Measurements from ENCODE around the gene CCDC33.
"Not testable (repeated sequence)": the region's sequence is repeated elsewhere in the genome, so short reads cannot be mapped to it uniquely, and the experiment has no call there.

Gene CCDC33

GRCh38 chr15:74347757-74348250 is 111.7 kb downstream of the CCDC33 start:
- H3K4me1 ChIP-seq (ENCODE audit: insufficient read depth, low read length): peaks cover 14% of the 10 kb centered on the region; the same call in 1 of the 2 replicates
- no peak overlapping the region for H3K9ac ChIP-seq (ENCODE audit: low read depth, low read length)
- H3K27ac ChIP-seq (ENCODE audit: low read length): no peak overlapping the region
- H3K9me3 ChIP-seq (ENCODE audit: insufficient read depth, low read depth, low read length): no peaks in the 10 kb centered on the region
- no peaks in the 10 kb centered on the region for H3K27me3 ChIP-seq (ENCODE audit: insufficient read depth, low read length)
- H3K36me3 ChIP-seq (ENCODE audit: insufficient read depth, low read depth, low read length): no peaks in the 10 kb centered on the region
- no peak overlapping the region for H3K4me3 ChIP-seq (ENCODE audit: low read length)

GRCh38 chr15:74349241-74349778 is 113.2 kb downstream of the CCDC33 start:
- H3K9ac ChIP-seq (ENCODE audit: low read depth, low read length): no peak overlapping the region

GRCh38 chr15:74350295-74351275 is 114.5 kb downstream of the CCDC33 start:
- H3K27me3 ChIP-seq (ENCODE audit: insufficient read depth, low read length): no peaks in the 10 kb centered on the region
- no peaks in the 10 kb centered on the region for H3K36me3 ChIP-seq (ENCODE audit: insufficient read depth, low read depth, low read length)
- no peak overlapping the region for H3K4me3 ChIP-seq (ENCODE audit: low read length)
- H3K27ac ChIP-seq (ENCODE audit: low read length): no peak overlapping the region
- H3K4me1 ChIP-seq (ENCODE audit: insufficient read depth, low read length): peaks cover 14% of the 10 kb centered on the region; the same call in 1 of the 2 replicates
- H3K9ac ChIP-seq (ENCODE audit: low read depth, low read length): peak overlapping the region; percentile 11; the same call in 1 of the 2 replicates
- peaks cover 12% of the 10 kb centered on the region; the same call in 1 of the 2 replicates for H3K9me3 ChIP-seq (ENCODE audit: insufficient read depth, low read depth, low read length)

More at GRCh38 chr15:74349241-74349778, 113.2 kb downstream of the CCDC33 start:
- peaks cover 12% of the 10 kb centered on the region; the same call in 1 of the 2 replicates for H3K9me3 ChIP-seq (ENCODE audit: insufficient read depth, low read depth, low read length)
- H3K27ac ChIP-seq (ENCODE audit: low read length): no peak overlapping the region
- H3K27me3 ChIP-seq (ENCODE audit: insufficient read depth, low read length): no peaks in the 10 kb centered on the region
- no peaks in the 10 kb centered on the region for H3K36me3 ChIP-seq (ENCODE audit: insufficient read depth, low read depth, low read length)
- peaks cover 14% of the 10 kb centered on the region; the same call in 1 of the 2 replicates for H3K4me1 ChIP-seq (ENCODE audit: insufficient read depth, low read length)
- no peak overlapping the region for H3K4me3 ChIP-seq (ENCODE audit: low read length)

DNA sequence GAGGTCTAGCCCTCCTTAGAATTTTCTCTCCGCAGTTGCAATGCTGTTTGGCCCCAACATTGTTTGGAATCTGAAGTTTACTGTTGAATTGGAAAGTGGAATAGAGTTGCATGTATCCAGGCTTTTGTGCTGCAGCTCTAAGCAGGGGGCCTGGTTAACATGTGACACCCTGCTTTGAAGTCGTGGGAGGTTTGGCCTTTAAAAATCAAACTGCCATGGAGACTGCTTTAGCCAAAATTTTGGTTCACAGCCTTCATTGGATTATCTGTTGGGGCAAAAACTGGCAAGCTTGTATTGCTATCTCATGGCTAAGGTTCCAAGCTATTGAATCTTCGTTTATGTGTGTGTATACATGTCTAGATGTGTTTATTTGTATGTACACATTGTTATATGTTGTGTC is 115.5 kb downstream of the CCDC33 start:
- no peak overlapping the region for H3K9ac ChIP-seq (ENCODE audit: low read depth, low read length)

GRCh38 chr15:74352393-74352910 is 116.3 kb downstream of the CCDC33 start:
- Histone ChIP-seq H3K27ac (ENCODE audit: low read length) (no peak overlapping the region), H3K4me3 (ENCODE audit: low read length) (no peak overlapping the region), H3K36me3 (ENCODE audit: insufficient read depth, low read depth, low read length) (no peaks in the 10 kb centered on the region), H3K27me3 (ENCODE audit: insufficient read depth, low read length) (no peaks in the 10 kb centered on the region), H3K9me3 (ENCODE audit: insufficient read depth, low read depth, low read length) (peaks cover 12% of the 10 kb centered on the region; the same call in 1 of the 2 replicates), H3K9ac (ENCODE audit: low read depth, low read length) (no peak overlapping the region), H3K4me1 (ENCODE audit: insufficient read depth, low read length) (peaks cover 14% of the 10 kb centered on the region; the same call in 1 of the 2 replicates)

More for the DNA sequence above, 115.5 kb downstream of the CCDC33 start:
- H3K4me1 ChIP-seq (ENCODE audit: insufficient read depth, low read length): peaks cover 14% of the 10 kb centered on the region; the same call in 1 of the 2 replicates
- no peak overlapping the region for H3K27ac ChIP-seq (ENCODE audit: low read length)
- peaks cover 12% of the 10 kb centered on the region; the same call in 1 of the 2 replicates for H3K9me3 ChIP-seq (ENCODE audit: insufficient read depth, low read depth, low read length)
- no peaks in the 10 kb centered on the region for H3K27me3 ChIP-seq (ENCODE audit: insufficient read depth, low read length)
- H3K4me3 ChIP-seq (ENCODE audit: low read length): no peak overlapping the region
- H3K36me3 ChIP-seq (ENCODE audit: insufficient read depth, low read depth, low read length): no peaks in the 10 kb centered on the region

DNA sequence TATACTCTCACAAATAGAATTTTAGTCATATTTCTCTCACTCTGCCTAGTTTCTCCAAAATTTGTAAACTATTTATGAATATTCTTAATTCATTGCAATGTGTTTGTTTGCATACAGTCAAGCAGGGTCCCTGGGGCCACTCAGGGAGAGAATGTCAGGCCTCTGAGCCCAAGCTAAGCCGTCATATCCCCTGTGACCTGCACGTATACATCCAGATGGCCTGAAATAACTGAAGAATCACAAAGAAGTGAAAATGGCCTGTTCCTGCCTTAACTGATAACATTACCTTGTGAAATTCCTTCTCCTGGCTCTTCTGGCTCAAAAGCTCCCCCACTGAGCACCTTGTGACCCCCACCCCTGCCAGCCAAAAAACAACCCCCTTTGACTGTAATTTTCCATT is 117.9 kb downstream of the CCDC33 start:
- H3K9ac ChIP-seq (ENCODE audit: low read depth, low read length); H3K27me3 ChIP-seq (ENCODE audit: insufficient read depth, low read length); H3K4me3 ChIP-seq (ENCODE audit: low read length); H3K27ac ChIP-seq (ENCODE audit: low read length); H3K36me3 ChIP-seq (ENCODE audit: insufficient read depth, low read depth, low read length): not testable (repeated sequence)
- Histone ChIP-seq H3K9me3 (ENCODE audit: insufficient read depth, low read depth, low read length) (peaks cover 12% of the 10 kb centered on the region; the same call in 1 of the 2 replicates), H3K4me1 (ENCODE audit: insufficient read depth, low read length) (peaks cover 17% of the 10 kb centered on the region; the same call in 1 of the 2 replicates)

DNA sequence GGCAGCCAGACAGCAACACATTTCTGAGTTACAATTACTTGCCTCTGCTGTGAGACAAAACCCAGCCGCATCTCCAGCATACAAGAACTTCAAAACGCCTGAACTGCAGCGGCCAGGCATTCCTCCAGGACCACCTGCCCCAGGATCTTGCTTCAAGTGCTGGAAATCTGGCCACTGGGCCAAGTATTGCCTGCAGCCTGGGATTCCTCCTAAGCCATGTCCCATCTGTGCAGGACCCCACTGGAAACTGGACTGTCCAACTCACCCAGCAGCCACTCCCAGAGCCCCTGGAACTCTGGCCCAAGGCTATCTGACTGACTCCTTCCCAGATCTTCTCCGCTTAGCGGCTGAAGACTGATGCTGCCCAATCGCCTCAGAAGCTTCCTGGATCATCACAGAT is 119.9 kb downstream of the CCDC33 start:
- H3K27ac ChIP-seq (ENCODE audit: low read length); H3K4me1 ChIP-seq (ENCODE audit: insufficient read depth, low read length); H3K4me3 ChIP-seq (ENCODE audit: low read length); H3K27me3 ChIP-seq (ENCODE audit: insufficient read depth, low read length); H3K9ac ChIP-seq (ENCODE audit: low read depth, low read length); H3K36me3 ChIP-seq (ENCODE audit: insufficient read depth, low read depth, low read length): not testable (repeated sequence)
- peaks cover 12% of the 10 kb centered on the region; the same call in 1 of the 2 replicates for H3K9me3 ChIP-seq (ENCODE audit: insufficient read depth, low read depth, low read length)

- H3K4me1 ChIP-seq (ENCODE audit: insufficient read depth, low read length); H3K4me3 ChIP-seq (ENCODE audit: low read length); H3K27ac ChIP-seq (ENCODE audit: low read length); H3K36me3 ChIP-seq (ENCODE audit: insufficient read depth, low read depth, low read length); H3K9ac ChIP-seq (ENCODE audit: low read depth, low read length); H3K27me3 ChIP-seq (ENCODE audit: insufficient read depth, low read length): not testable (repeated sequence)
- peaks cover 12% of the 10 kb centered on the region; the same call in 1 of the 2 replicates for H3K9me3 ChIP-seq (ENCODE audit: insufficient read depth, low read depth, low read length)
These were observed 121.4 kb downstream of the CCDC33 start for GRCh38 chr15:74357514-74357913.

DNA sequence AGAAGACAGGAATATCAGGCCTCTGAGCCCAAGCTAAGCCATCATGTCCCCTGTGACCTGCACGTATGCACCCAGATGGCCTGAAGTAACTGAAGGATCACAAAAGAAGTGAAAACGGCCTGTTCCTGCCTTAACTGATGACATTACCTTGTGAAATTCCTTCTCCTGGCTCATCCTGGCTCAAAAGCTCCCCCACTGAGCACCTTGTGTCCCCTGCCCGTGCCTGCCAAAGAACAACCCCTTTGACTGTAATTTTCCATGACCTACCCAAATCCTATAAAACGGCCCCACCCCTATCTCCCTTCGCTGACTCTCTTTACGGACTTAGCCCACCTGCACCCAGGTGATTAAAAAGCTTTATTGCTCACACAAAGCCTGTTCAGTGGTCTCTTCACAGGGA is 123.2 kb downstream of the CCDC33 start:
- 0 out of 2 replicates have a peak overlapping the region, but pooled peaks have one; percentile 12 for H3K9ac ChIP-seq (ENCODE audit: low read depth, low read length)
- H3K9me3 ChIP-seq (ENCODE audit: insufficient read depth, low read depth, low read length); H3K4me3 ChIP-seq (ENCODE audit: low read length); H3K27ac ChIP-seq (ENCODE audit: low read length); H3K27me3 ChIP-seq (ENCODE audit: insufficient read depth, low read length); H3K4me1 ChIP-seq (ENCODE audit: insufficient read depth, low read length); H3K36me3 ChIP-seq (ENCODE audit: insufficient read depth, low read depth, low read length): not testable (repeated sequence)

GRCh38 chr15:74360855-74361254 is 124.7 kb downstream of the CCDC33 start:
- H3K36me3 ChIP-seq (ENCODE audit: insufficient read depth, low read depth, low read length): not testable (repeated sequence)

GRCh38 chr15:74362482-74362881 is 126.4 kb downstream of the CCDC33 start:
- peaks cover 28% of the 10 kb centered on the region for H3K27me3 ChIP-seq (ENCODE audit: insufficient read depth, low read length)
- no peak overlapping the region for H3K9ac ChIP-seq (ENCODE audit: low read depth, low read length)
- no peak overlapping the region for H3K4me3 ChIP-seq (ENCODE audit: low read length)
- H3K36me3 ChIP-seq (ENCODE audit: insufficient read depth, low read depth, low read length): no peaks in the 10 kb centered on the region
- H3K27ac ChIP-seq (ENCODE audit: low read length): no peak overlapping the region
- H3K9me3 ChIP-seq (ENCODE audit: insufficient read depth, low read depth, low read length): no peaks in the 10 kb centered on the region
- H3K4me1 ChIP-seq (ENCODE audit: insufficient read depth, low read length): peaks cover 13% of the 10 kb centered on the region; the same call in 1 of the 2 replicates

More at GRCh38 chr15:74360855-74361254, 124.7 kb downstream of the CCDC33 start:
- Histone ChIP-seq H3K4me1 (ENCODE audit: insufficient read depth, low read length) (peaks cover 13% of the 10 kb centered on the region; the same call in 1 of the 2 replicates), H3K27me3 (ENCODE audit: insufficient read depth, low read length) (peaks cover 12% of the 10 kb centered on the region)
- not testable (repeated sequence) for H3K9ac ChIP-seq (ENCODE audit: low read depth, low read length); H3K9me3 ChIP-seq (ENCODE audit: insufficient read depth, low read depth, low read length); H3K4me3 ChIP-seq (ENCODE audit: low read length); H3K27ac ChIP-seq (ENCODE audit: low read length)

Measured in iPS-20b (cell line).